ENCODE results near the gene KCNJ14. TPM values are rescaled to one million over a fixed set of nuclear protein-coding genes. Genes with fewer than 3 reads are reported as not detected.

Gene KCNJ14
- total and polyA plus RNA-seq, 2 of the 8 experiments (the other 6 are each of a cell fraction or from before 2014, with no cell fraction given) = 0.45 to 0.89 TPM

GRCh38 chr19:48448563-48448962 lies 6.8 kb upstream of the KCNJ14 start:
- peaks cover 0 to 18% of the 10 kb centered on the region in 2 experiments for H4K20me1 ChIP-seq (replicated peaks in 1 of 2; ENCODE audit: control insufficient read depth in 1 of 2, insufficient read depth in 2 of 2, low read length in 2 of 2)
- peaks cover 26 to 54% (median 47%) of the 10 kb centered on the region in 4 experiments for H3K36me3 ChIP-seq (ENCODE audit: control insufficient read depth in 2 of 4, insufficient read depth in 4 of 4, low read length in 3 of 4)
- H3K79me1 ChIP-seq (ENCODE audit: low read depth, low read length) = peaks cover 2% of the 10 kb centered on the region; the same call in 1 of the 2 replicates
- H4K91ac ChIP-seq (replicated peaks; ENCODE audit: insufficient read length, low read length) = no peak overlapping the region
- no peaks in the 10 kb centered on the region for H3K9me3 ChIP-seq (ENCODE audit: insufficient read depth in 2 of 2, low read depth in 1 of 2, low read length in 1 of 2)
- H3K4me1 ChIP-seq (replicated peaks in 1 of 4; ENCODE audit: control insufficient read depth in 3 of 4, insufficient read depth in 4 of 4, low read length in 3 of 4) = peaks cover 0 to 5% (median 4%) of the 10 kb centered on the region in 4 experiments; a peak in 4 of 7 replicates
- peaks cover 9% of the 10 kb centered on the region for H3K23me2 ChIP-seq (ENCODE audit: low read depth, low read length)
- no peak overlapping the region for H3K9ac ChIP-seq (replicated peaks in 1 of 4; ENCODE audit: extremely low read depth in 1 of 4, low read depth in 3 of 4, low read length in 3 of 4)
- FAIRE-seq = no peak
- no peak for DNase-seq (ENCODE audit: low read depth in 1 of 2, low spot score in 2 of 2)
- H3K79me2 ChIP-seq (ENCODE audit: control insufficient read depth in 1 of 2, insufficient read depth in 2 of 2, low read length in 2 of 2) = peaks cover 0 to 8% of the 10 kb centered on the region in 2 experiments; a peak in 2 of 4 replicates
- ChIA-PET POLR2A (ENCODE audit: partially characterized antibody) (interaction anchor here (1.4 to 2.7 kb wide), 6 partner anchors 10 to 73 kb away, joined by 3 to 14 read pairs (median 5); partner anchors contain the start of gene GRIN2D), CTCF (ENCODE audit: partially characterized antibody) (interaction anchor here (0.5 to 1.6 kb wide), 3 partner anchors 15 to 57 kb away, joined by 3 to 5 read pairs (median 5); partner anchors contain the start of gene KDELR1)
- no peak overlapping the region for H2BK120ac ChIP-seq (replicated peaks; ENCODE audit: low read depth, low read length)
- H2AK5ac ChIP-seq (ENCODE audit: low read depth, low read length) = no peak overlapping the region
- H4K8ac ChIP-seq (ENCODE audit: extremely low read depth, insufficient read depth, low read length) = no peak overlapping the region
- no peak overlapping the region for H3K4ac ChIP-seq (replicated peaks; ENCODE audit: insufficient read length, low read depth, low read length)
- no peak overlapping the region for H3K56ac ChIP-seq (replicated peaks; ENCODE audit: insufficient read length, low read depth, low read length)
- no peaks in the 10 kb centered on the region for H3K27me3 ChIP-seq (replicated peaks in 1 of 4; ENCODE audit: control insufficient read depth in 3 of 4, extremely low read depth in 1 of 4, insufficient read depth in 3 of 4, low read length in 3 of 4)
- H3K14ac ChIP-seq (ENCODE audit: insufficient read length) = no peak overlapping the region
- no peak overlapping the region for H4K5ac ChIP-seq (ENCODE audit: insufficient read length, low read depth, low read length)
- WGBS, 2 experiments (ENCODE audit: extremely low coverage in 1 of 2, insufficient coverage in 1 of 2, insufficient read length in 1 of 2, insufficient replicate concordance in 2 of 2, low coverage in 1 of 2, low lambda C conversion rate in 2 of 2, missing lambda C conversion rate in 1 of 2) = 95% methylated on average over 4 of the region's 4 CpGs; no CpG with 5 or more reads in 1 of the 2 experiments
- no peak overlapping the region for H2BK20ac ChIP-seq (ENCODE audit: low read length)
- H3K4me3 ChIP-seq (ENCODE audit: extremely low read depth in 1 of 4, insufficient read depth in 2 of 4, low read depth in 3 of 4, low read length in 4 of 4) = no peak overlapping the region
- no peak overlapping the region for H2BK5ac ChIP-seq (ENCODE audit: low read depth, low read length)
- no peak overlapping the region for H3K4me2 ChIP-seq (ENCODE audit: insufficient read depth in 1 of 2, low read depth in 2 of 2, low read length in 2 of 2)
- no peak overlapping the region for H3K18ac ChIP-seq (ENCODE audit: extremely low read depth, low read length)
- H3K23ac ChIP-seq (ENCODE audit: insufficient read length) = no peak overlapping the region
- no peak overlapping the region for H2BK12ac ChIP-seq (ENCODE audit: low read depth, low read length)
- no peak overlapping the region for H3K27ac ChIP-seq (ENCODE audit: low read depth, low read length)
- no peak overlapping the region for H2BK15ac ChIP-seq (ENCODE audit: low read length)
- H2AFZ ChIP-seq (ENCODE audit: low read length) = no peak overlapping the region
- TF ChIP-seq NANOG (IDR thresholded peaks at IDR 0.05; ENCODE audit: insufficient read depth, low read depth, low read length, poor library complexity, severe bottlenecking) (no peak), SIN3A (conservative IDR thresholded peaks at IDR 0.05 in 1 of 2, IDR thresholded peaks at IDR 0.05 in 1 of 2; ENCODE audit: low read depth in 1 of 2, low read length in 2 of 2) (no peak), SP1 (IDR thresholded peaks at IDR 0.05; ENCODE audit: low read depth, low read length) (no peak), SRF (IDR thresholded peaks at IDR 0.05; ENCODE audit: low read depth, low read length) (no peak), POU5F1 (IDR thresholded peaks at IDR 0.05; ENCODE audit: low read depth, low read length) (no peak), JUN (IDR thresholded peaks at IDR 0.05; ENCODE audit: low read depth, low read length) (no peak), CEBPB (IDR thresholded peaks at IDR 0.05; ENCODE audit: low read depth, low read length) (no peak), ATF3 (IDR thresholded peaks at IDR 0.05; ENCODE audit: insufficient read depth, low read depth, low read length) (no peak), CTBP2 (IDR thresholded peaks at IDR 0.05; ENCODE audit: borderline replicate concordance, insufficient read depth, insufficient read length, low read length) (no peak), CTCF (IDR thresholded peaks at IDR 0.05; ENCODE audit: control extremely low read depth in 1 of 3, insufficient read depth in 1 of 3, low read depth in 1 of 3, low read length in 3 of 3) (no peak)

Measured in H1 (cell line).